GM12878 (cell line): ENCODE data around the gene NEU1. TPM values are rescaled to one million over a fixed set of nuclear protein-coding genes. Genes with fewer than 3 reads are reported as not detected.

Experiments
- ATAC-seq: fragments of 200-7000 bp; cut with Tn5 transposase; 3 replicates; pipeline ENCODE4 v1.9.1; 2020; ENCODE audit warnings: mild to moderate bottlenecking, moderate library complexity
- BruUV-seq: library from RNA; stranded (reverse); fragments of 400-500 nt; replicated peaks from 2 replicates; lab custom pipeline; 2021; lab: Mats Ljungman, UMichigan
- CTCF ChIA-PET: fragments of 300-600 bp; sonication (Branson Sonifier 250); formaldehyde crosslinking; extraction: SDS; loops from one replicate; lab custom pipeline; 2021; ENCODE audit warnings: inconsistent platforms; lab: Yijun Ruan, JAX
- POLR2A ChIA-PET: fragments of 350-600 bp; formaldehyde crosslinking; extraction: SDS; loops from one replicate; lab custom pipeline; 2021; ENCODE audit warnings: inconsistent platforms; lab: Charles Lee
- RAD21 ChIA-PET: fragments of 300-600 bp; sonication (Branson Sonifier 250); formaldehyde crosslinking; loops from one replicate; lab custom pipeline; 2023; ENCODE audit warnings: antibody characterized with exemption; ENCODE audit not compliant: unreplicated experiment; lab: Charles Lee
- SMC1A ChIA-PET: fragments of 300-600 bp; sonication (Branson Sonifier 250); formaldehyde crosslinking; loops from one replicate; lab custom pipeline; 2023; ENCODE audit not compliant: unreplicated experiment, uncharacterized antibody; lab: Charles Lee
- DNase-seq: peaks from one replicate; pipeline ENCODE4 v3.0.0-alpha.2; 2011; ENCODE audit warnings: low read depth, low spot score
- FAIRE-seq: peaks from 3 replicates; lab custom pipeline; 2011; peaks lifted over from hg19 to GRCh38; lab: Jason Lieb, UNC
- H2AFZ ChIP-seq: 2 replicates; pipeline ENCODE4 v1.6.0; 2011; ENCODE audit warnings: low read depth, low read length, control low read depth; ENCODE audit not compliant: control insufficient read depth
- H3K27ac ChIP-seq: 2 replicates; pipeline ENCODE4 v1.5.1; 2011; ENCODE audit warnings: control low read depth; ENCODE audit not compliant: control insufficient read depth, insufficient read depth
- H3K27me3 ChIP-seq, 2 experiments: replicated peaks in 1 of 2; 2 replicates each; pipeline versions ENCODE4 v1.6.0 to v1.6.1; 2011; ENCODE audit warnings: low read length in 1 of 2; ENCODE audit not compliant: control insufficient read depth in 2 of 2, insufficient read depth in 2 of 2
- H3K36me3 ChIP-seq, 2 experiments: 2 replicates each; pipeline ENCODE4 v1.5.1; 2011; ENCODE audit warnings: low read length in 1 of 2; ENCODE audit not compliant: control insufficient read depth in 2 of 2, insufficient read depth in 2 of 2
- H3K4me1 ChIP-seq: 2 replicates; pipeline ENCODE4 v1.6.1; 2011; ENCODE audit warnings: mild to moderate bottlenecking, low read length, moderate library complexity, mixed read lengths; ENCODE audit not compliant: control insufficient read depth, insufficient read depth
- H3K4me2 ChIP-seq: 2 replicates; pipeline ENCODE4 v1.6.0; 2011; ENCODE audit warnings: control low read depth; ENCODE audit not compliant: control insufficient read depth, insufficient read depth
- H3K4me3 ChIP-seq: fragments of 200-600 bp; sonication (generic); 2 replicates; pipeline ENCODE4 v1.5.1; 2016
- H3K79me2 ChIP-seq: 2 replicates; pipeline ENCODE4 v1.6.0; 2011; ENCODE audit warnings: low read length; ENCODE audit not compliant: control insufficient read depth, insufficient read depth
- H3K9ac ChIP-seq: 2 replicates; pipeline ENCODE4 v1.8.0; 2011; ENCODE audit warnings: low read length, control low read depth, mixed read lengths; ENCODE audit not compliant: control insufficient read depth, insufficient read depth
- H3K9me3 ChIP-seq: replicated peaks from 3 replicates; pipeline ENCODE4 v1.5.1; 2011; ENCODE audit warnings: mild to moderate bottlenecking, low read length; ENCODE audit not compliant: control insufficient read depth, insufficient read depth
- H4K20me1 ChIP-seq: 2 replicates; pipeline ENCODE4 v1.6.0; 2011; ENCODE audit not compliant: control insufficient read depth, insufficient read depth
- E4F1 ChIP-seq: fragments of 450-650 bp; IDR thresholded peaks from 2 replicates; pipeline ENCODE4 v1.6.1; 2018; ENCODE audit warnings: borderline replicate concordance, mild to moderate bottlenecking; ENCODE audit not compliant: partially characterized antibody
- EED ChIP-seq: sonication (generic); IDR thresholded peaks from 2 replicates; pipeline ENCODE4 v1.6.1; 2016; ENCODE audit warnings: antibody characterized with exemption, low read depth
- HCFC1 ChIP-seq: fragments of 150-350 bp; IDR thresholded peaks from 2 replicates; pipeline ENCODE4 v1.6.1; 2014; ENCODE audit warnings: low read length
- NBN ChIP-seq: fragments of 450-650 bp; IDR thresholded peaks from 2 replicates; pipeline ENCODE4 v1.6.1; 2016
- RAD21 ChIP-seq: IDR thresholded peaks from 2 replicates; pipeline ENCODE4 v1.6.1; 2011; ENCODE audit warnings: mild to moderate bottlenecking, low read depth, low read length, moderate library complexity; ENCODE audit not compliant: insufficient read depth
- RAD51 ChIP-seq: fragments of 450-650 bp; IDR thresholded peaks from 2 replicates; pipeline ENCODE4 v1.6.1; 2016; ENCODE audit warnings: moderate library complexity, mild to moderate bottlenecking, inconsistent platforms
- SMAD5 ChIP-seq: IDR thresholded peaks from 2 replicates; pipeline ENCODE4 v1.6.1; 2016; ENCODE audit warnings: antibody characterized with exemption, low read depth
- TAF1 ChIP-seq: IDR thresholded peaks from 2 replicates; pipeline ENCODE4 v1.6.1; 2011; ENCODE audit warnings: mild to moderate bottlenecking, low read depth, low read length, borderline replicate concordance
- YY1 ChIP-seq: IDR thresholded peaks from 2 replicates; pipeline ENCODE4 v1.6.1; 2011; ENCODE audit warnings: low read depth, mild to moderate bottlenecking, low read length
- WGBS: methylation state at CpG from one replicate; pipeline ENCODE4 v1.1.6; 2016; ENCODE audit warnings: low lambda C conversion rate; ENCODE audit not compliant: insufficient replicate concordance, insufficient coverage; ENCODE audit errors: missing lambda C conversion rate; 5-methylcytosine and 5-hydroxymethylcytosine counted together
- in situ Hi-C: fragments of 300-500 bp; cut with MboI; formaldehyde crosslinking; loops from 9 replicates; pipeline ENCODE4 v1.14.3; 2018; ENCODE audit warnings: mixed read lengths
- intact Hi-C: fragments of 100-400 bp; cut with micrococcal nuclease; formaldehyde crosslinking; loops from one replicate; pipeline ENCODE4 v1.14.2; 2022; ENCODE audit not compliant: unreplicated experiment
- polyA plus RNA-seq, 11 experiments: library from polyadenylated mRNA; depleted of rRNA in 4 of 11; unstranded in 6 of 11; stranded (reverse) in 5 of 11; fragments of >200 nt; fragmentation: Nextera tagmentation in 4 of 11; fragmentation: Illumina TruSeq in 1 of 11; extraction: Ambion mirVana in 4 of 11; extraction: Trizol in 1 of 11; gene quantifications; 1 replicate in 1 of 11; 2 replicates in 10 of 11; pipeline versions ENCODE4 v1.2.1 to v1.2.3, GENCODE V29; 2011 to 2016; ENCODE audit warnings: inconsistent platforms in 2 of 11, missing spikeins in 2 of 11, low read depth in 1 of 11
- total RNA-seq, 4 experiments: library from RNA; depleted of rRNA in 3 of 4; stranded (reverse); fragments of >200 nt in 3 of 4; fragmentation: Illumina TruSeq in 1 of 4; extraction: Trizol in 1 of 4; gene quantifications; 2 replicates each; pipeline versions ENCODE4 v1.2.1 to v1.2.3, GENCODE V29; 2013 to 2021
- TF ChIP-seq, protein P1 (sequence below): IDR thresholded peaks from 2 replicates; pipeline ENCODE4 v1.6.1; 2011; ENCODE audit warnings: mild to moderate bottlenecking, low read depth, low read length, moderate library complexity; ENCODE audit not compliant: insufficient replicate concordance
- TF ChIP-seq, protein P2 (sequence below): fragments of 450-650 bp; IDR thresholded peaks from 2 replicates; pipeline ENCODE4 v1.6.1; 2014; ENCODE audit warnings: mild to moderate bottlenecking

The NEU1 gene
- total and polyA plus RNA-seq, 10 of the 15 experiments (the other 5 are each of a cell fraction or from before 2014, with no cell fraction given) = 7.2 to 26.9 (median 21.6) TPM

- H3K27ac ChIP-seq = no peak overlapping the region
- no peaks in the 10 kb centered on the region for H3K4me1 ChIP-seq
- no peak overlapping the region for H2AFZ ChIP-seq
- no peaks in the 10 kb centered on the region for H3K9me3 ChIP-seq
- no peaks in the 10 kb centered on the region for H4K20me1 ChIP-seq
- H3K36me3 ChIP-seq = peaks cover 0 to 20% of the 10 kb centered on the region in 2 experiments; a peak in 3 of 4 replicates
- in situ Hi-C loops = no loop called here
- no peak overlapping the region for H3K4me2 ChIP-seq
- SMC1A ChIA-PET = no interaction called here
- no peak overlapping the region for H3K4me3 ChIP-seq
- POLR2A ChIA-PET = no interaction called here
- RAD21 ChIA-PET = interaction anchor here (0.5 kb wide), 1 partner anchor 18 kb away, joined by 3 read pairs; no protein-coding TSS in a partner anchor
- WGBS = 93% methylated on average over 10 of the region's 10 CpGs
- CTCF ChIA-PET = no interaction called here
- intact Hi-C loops = no loop called here
- DNase-seq (no peak), FAIRE-seq (no peak)
- no TSS peak for BruUV-seq
- TF ChIP-seq, protein P1, sequence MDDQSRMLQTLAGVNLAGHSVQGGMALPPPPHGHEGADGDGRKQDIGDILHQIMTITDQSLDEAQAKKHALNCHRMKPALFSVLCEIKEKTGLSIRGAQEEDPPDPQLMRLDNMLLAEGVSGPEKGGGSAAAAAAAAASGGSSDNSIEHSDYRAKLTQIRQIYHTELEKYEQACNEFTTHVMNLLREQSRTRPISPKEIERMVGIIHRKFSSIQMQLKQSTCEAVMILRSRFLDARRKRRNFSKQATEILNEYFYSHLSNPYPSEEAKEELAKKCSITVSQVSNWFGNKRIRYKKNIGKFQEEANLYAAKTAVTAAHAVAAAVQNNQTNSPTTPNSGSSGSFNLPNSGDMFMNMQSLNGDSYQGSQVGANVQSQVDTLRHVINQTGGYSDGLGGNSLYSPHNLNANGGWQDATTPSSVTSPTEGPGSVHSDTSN = no peak
- no peak for TF ChIP-seq NBN
- no peak for TF ChIP-seq YY1
- no peak for TF ChIP-seq TAF1
- TF ChIP-seq SMAD5 = no peak
- no peak for TF ChIP-seq EED
- no peak for TF ChIP-seq E4F1
- TF ChIP-seq RAD21 = no peak
- TF ChIP-seq, protein P2, sequence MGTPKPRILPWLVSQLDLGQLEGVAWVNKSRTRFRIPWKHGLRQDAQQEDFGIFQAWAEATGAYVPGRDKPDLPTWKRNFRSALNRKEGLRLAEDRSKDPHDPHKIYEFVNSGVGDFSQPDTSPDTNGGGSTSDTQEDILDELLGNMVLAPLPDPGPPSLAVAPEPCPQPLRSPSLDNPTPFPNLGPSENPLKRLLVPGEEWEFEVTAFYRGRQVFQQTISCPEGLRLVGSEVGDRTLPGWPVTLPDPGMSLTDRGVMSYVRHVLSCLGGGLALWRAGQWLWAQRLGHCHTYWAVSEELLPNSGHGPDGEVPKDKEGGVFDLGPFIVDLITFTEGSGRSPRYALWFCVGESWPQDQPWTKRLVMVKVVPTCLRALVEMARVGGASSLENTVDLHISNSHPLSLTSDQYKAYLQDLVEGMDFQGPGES = no peak
- TF ChIP-seq RAD51 = no peak
- no peak for TF ChIP-seq HCFC1
- TF ChIP-seq, all 136 proteins: peak for 0
- Histone ChIP-seq H3K27me3 (no peaks in the 10 kb centered on the region), H3K79me2 (no peaks in the 10 kb centered on the region), H3K9ac (no peak overlapping the region)
- ATAC-seq = no peak
Measured at GRCh38 chr6:31880616-31881015, 18.0 kb upstream of the NEU1 start.
